Calu3 (cell line): Measurements from ENCODE around the gene DEXI. TPM values are rescaled to one million over a fixed set of nuclear protein-coding genes. Genes with fewer than 3 reads are reported as not detected.
"Not testable (repeated sequence)": the region's sequence is repeated elsewhere in the genome, so short reads cannot be mapped to it uniquely, and the experiment has no call there.

ENCODE experiments used
- BruUV-seq: library from RNA; stranded (reverse); fragments of 400-500 nt; replicated peaks from 2 replicates; lab custom pipeline; 2021; lab: Mats Ljungman, UMichigan
- CTCF ChIA-PET: fragments of 300-600 bp; sonication (Branson Sonifier 250); formaldehyde crosslinking; loops from one replicate; lab custom pipeline; 2022; ENCODE audit warnings: antibody characterized with exemption; lab: Charles Lee
- DNase-seq: peaks from one replicate; pipeline ENCODE4 v3.0.0; 2022
- H3K27ac Mint-ChIP-seq: one replicate; pipeline ENCODE4 v1.8.0; 2022; ENCODE audit warnings: mixed read lengths; ENCODE audit not compliant: unreplicated experiment
- H3K27me3 Mint-ChIP-seq: one replicate; pipeline ENCODE4 v1.8.0; 2022; ENCODE audit warnings: mixed read lengths; ENCODE audit not compliant: unreplicated experiment
- H3K36me3 Mint-ChIP-seq: one replicate; pipeline ENCODE4 v1.8.0; 2022; ENCODE audit warnings: mild to moderate bottlenecking, moderate library complexity, mixed read lengths; ENCODE audit not compliant: insufficient read depth, unreplicated experiment
- H3K4me1 Mint-ChIP-seq: one replicate; pipeline ENCODE4 v1.8.0; 2022; ENCODE audit warnings: mild to moderate bottlenecking, low read depth, mixed read lengths; ENCODE audit not compliant: unreplicated experiment
- H3K4me3 Mint-ChIP-seq: one replicate; pipeline ENCODE4 v1.8.0; 2022; ENCODE audit warnings: mild to moderate bottlenecking, low read depth, moderate library complexity, mixed read lengths; ENCODE audit not compliant: unreplicated experiment
- H3K9me3 Mint-ChIP-seq: one replicate; pipeline ENCODE4 v1.8.0; 2022; ENCODE audit warnings: low read depth, mixed read lengths; ENCODE audit not compliant: unreplicated experiment
- intact Hi-C: fragments of 100-400 bp; cut with micrococcal nuclease; formaldehyde crosslinking; loops from one replicate; pipeline ENCODE4 v1.10.0; 2022; ENCODE audit not compliant: unreplicated experiment
- total RNA-seq: library from RNA; stranded (reverse); gene quantifications from 2 replicates; pipeline ENCODE4 v1.2.3, GENCODE V29; 2022
- TF ChIP-seq, protein P1 (sequence below): fragments of 200-600 bp; IDR thresholded peaks from one replicate; pipeline ENCODE4 v1.8.0; 2022; ENCODE audit warnings: antibody characterized with exemption; ENCODE audit not compliant: unreplicated experiment

Gene DEXI
- total RNA-seq, 1 experiment from 2014 or later: 32.3 TPM

DNA sequence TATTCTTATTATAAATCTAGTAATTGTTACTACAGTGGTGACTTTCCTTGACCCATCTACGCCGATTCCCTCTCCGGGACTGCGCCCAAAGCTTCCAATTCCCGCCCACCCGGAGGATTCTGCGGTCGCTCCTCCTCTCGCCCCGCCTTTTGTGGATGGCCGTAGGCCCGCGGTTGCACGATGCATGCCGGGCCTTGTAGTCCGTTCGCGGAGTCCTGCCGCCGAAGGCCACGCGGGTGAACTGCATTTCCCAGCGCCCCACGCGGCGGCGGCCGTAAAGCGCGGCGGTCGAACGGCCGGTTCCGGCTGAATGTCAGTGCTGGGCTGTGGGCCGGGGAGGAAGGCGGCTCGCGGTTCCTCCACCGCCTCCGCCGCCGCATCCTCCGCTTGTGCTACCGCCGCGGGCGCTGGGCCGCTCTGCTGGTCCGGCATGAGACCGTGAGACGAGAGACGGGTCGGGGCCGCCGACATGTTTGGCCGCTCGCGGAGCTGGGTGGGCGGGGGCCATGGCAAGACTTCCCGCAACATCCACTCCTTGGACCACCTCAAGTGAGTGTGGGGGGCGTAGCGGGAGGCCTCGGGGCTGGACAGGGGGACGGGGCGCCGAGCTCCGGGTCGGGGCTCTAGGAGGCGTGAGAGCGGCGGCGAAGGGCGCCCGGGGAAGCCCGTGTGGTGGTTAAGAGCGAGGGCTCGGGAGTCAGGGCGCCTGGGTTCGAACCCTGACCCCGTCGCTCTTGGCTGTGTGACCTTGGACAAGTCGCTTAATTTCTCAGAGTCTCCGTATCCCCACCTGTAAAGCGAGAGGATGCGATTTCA is 2.2 kb upstream of the DEXI start, which contains the start of gene CLEC16A:
TSS of gene CLEC16A (plus strand) at position 316 of the 816 bp plus-strand sequence. CDS start at position 470, 154 bp downstream.
- DNase-seq: peak; percentile 99
- CTCF ChIA-PET: interaction anchor here (0.5 to 2.9 kb wide), 6 partner anchors 10 to 828 kb away, joined by 3 to 10 read pairs (median 4); no protein-coding TSS in a partner anchor
- Mint-ChIP-seq H3K36me3 (peaks cover 46% of the 10 kb centered on the region), H3K27ac (peak within 1 kb of the TSS; percentile 10), H3K9me3 (no peaks in the 10 kb centered on the region), H3K27me3 (no peaks in the 10 kb centered on the region), H3K4me1 (peaks cover 64% of the 10 kb centered on the region), H3K4me3 (peak within 1 kb of the TSS; percentile 96)
- TF ChIP-seq, protein P1, sequence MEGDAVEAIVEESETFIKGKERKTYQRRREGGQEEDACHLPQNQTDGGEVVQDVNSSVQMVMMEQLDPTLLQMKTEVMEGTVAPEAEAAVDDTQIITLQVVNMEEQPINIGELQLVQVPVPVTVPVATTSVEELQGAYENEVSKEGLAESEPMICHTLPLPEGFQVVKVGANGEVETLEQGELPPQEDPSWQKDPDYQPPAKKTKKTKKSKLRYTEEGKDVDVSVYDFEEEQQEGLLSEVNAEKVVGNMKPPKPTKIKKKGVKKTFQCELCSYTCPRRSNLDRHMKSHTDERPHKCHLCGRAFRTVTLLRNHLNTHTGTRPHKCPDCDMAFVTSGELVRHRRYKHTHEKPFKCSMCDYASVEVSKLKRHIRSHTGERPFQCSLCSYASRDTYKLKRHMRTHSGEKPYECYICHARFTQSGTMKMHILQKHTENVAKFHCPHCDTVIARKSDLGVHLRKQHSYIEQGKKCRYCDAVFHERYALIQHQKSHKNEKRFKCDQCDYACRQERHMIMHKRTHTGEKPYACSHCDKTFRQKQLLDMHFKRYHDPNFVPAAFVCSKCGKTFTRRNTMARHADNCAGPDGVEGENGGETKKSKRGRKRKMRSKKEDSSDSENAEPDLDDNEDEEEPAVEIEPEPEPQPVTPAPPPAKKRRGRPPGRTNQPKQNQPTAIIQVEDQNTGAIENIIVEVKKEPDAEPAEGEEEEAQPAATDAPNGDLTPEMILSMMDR: no peak
- intact Hi-C loops: no loop called here
- no TSS peak for BruUV-seq

DNA sequence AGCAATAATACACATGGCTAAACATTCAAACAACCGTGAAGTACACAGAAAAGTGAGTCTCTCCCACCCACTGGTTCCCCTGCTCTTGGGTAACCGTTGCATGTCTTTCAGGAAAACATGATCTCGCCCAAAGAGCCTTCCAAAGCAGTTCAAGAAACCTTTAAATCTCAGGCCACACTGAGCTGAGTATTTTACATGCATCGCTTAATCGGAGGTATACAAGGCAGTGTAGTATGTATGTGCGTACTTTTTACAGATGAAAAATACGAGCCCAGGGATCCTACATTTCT is 741 bp upstream of the DEXI start:
- peak overlapping the region; percentile 4 for H3K27ac Mint-ChIP-seq
- TF ChIP-seq, protein P1: no peak
- H3K9me3 Mint-ChIP-seq: no peaks in the 10 kb centered on the region
- peak overlapping the region; percentile 92 for H3K4me3 Mint-ChIP-seq
- CTCF ChIA-PET: no interaction called here
- H3K27me3 Mint-ChIP-seq: no peaks in the 10 kb centered on the region
- DNase-seq: no peak
- peaks cover 55% of the 10 kb centered on the region for H3K36me3 Mint-ChIP-seq
- intact Hi-C loops: no loop called here
- H3K4me1 Mint-ChIP-seq: peaks cover 67% of the 10 kb centered on the region
- BruUV-seq: no TSS peak

DNA sequence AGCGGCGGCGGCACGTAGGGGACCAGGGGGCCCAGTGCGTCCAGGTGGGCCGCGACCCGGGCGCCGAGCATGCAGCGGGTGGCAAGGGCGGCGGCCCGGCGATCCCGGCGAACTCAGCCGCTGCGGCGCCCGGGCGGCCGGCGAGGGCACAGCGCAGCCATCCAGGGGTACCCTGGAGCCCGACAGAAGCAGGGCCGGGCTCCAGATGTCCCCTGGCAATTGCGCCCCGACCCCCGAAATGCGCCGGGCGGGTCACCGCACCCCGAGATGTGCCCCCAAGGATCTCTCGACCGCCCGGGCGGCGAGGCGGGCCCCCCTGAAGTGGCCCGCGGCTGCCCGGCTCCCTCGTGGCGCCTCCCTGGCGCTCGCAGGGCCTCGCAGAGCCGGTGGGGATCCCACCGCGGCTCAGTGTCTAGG is 325 bp downstream of the DEXI start:
- peak; percentile 38 for DNase-seq
- intact Hi-C loops, H3K9me3 Mint-ChIP-seq, H3K27me3 Mint-ChIP-seq, H3K27ac Mint-ChIP-seq, BruUV-seq: not testable (repeated sequence)
- H3K4me1 Mint-ChIP-seq: peaks cover 60% of the 10 kb centered on the region
- H3K4me3 Mint-ChIP-seq: peak overlapping the region; percentile 92
- CTCF ChIA-PET: interaction anchor here (0.6 to 1.0 kb wide), 6 partner anchors 9 to 198 kb away, joined by 3 to 9 read pairs (median 4); partner anchors contain the start of gene NUBP1
- peaks cover 57% of the 10 kb centered on the region for H3K36me3 Mint-ChIP-seq

DNA sequence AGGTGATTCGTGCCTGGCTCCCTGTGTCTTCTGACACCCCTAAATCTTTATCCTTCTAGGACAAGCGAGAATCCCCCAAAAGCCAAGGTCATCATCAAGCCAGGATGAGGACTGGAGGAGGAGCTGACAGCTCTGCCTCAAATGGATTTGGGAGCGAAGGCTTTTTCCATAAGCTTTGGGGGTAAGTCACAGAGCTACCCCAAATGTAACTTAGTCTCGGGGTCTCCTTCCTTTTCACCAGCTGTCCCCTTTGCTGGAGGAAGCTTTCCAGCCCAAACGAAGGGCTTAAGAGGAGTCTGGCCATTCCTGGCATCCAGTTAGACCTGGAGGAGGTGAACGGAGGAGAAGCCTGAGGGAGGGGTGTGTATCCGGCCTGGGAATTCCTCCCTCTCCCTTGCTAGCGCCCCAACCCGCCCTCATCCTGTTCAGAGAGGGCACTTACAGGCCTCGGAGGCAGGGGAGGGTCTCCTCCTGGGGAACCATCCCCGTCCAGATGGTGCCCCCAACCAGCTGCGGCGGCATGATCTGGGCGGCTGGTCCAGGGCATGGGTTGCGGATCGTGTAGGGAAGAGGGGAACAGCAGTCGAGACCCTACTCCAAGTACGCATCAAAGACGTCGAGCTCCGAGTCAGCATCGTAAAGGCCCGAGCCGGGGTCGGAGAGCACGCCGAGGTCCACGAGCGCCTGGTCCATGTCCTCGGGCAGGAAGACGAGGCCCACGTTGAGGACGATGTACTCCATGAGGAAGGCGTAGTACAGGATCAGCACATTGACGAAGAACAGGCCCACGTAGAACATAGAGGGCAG is 938 bp downstream of the DEXI start:
- intact Hi-C loops: no loop called here
- Mint-ChIP-seq H3K4me3 (peak overlapping the region; percentile 92), H3K27ac (peak overlapping the region; percentile 56), H3K4me1 (peaks cover 54% of the 10 kb centered on the region), H3K27me3 (no peaks in the 10 kb centered on the region), H3K9me3 (no peaks in the 10 kb centered on the region), H3K36me3 (peaks cover 57% of the 10 kb centered on the region)
- TF ChIP-seq, protein P1: no peak
- BruUV-seq: no TSS peak
- no peak for DNase-seq
- CTCF ChIA-PET: interaction anchor here (0.8 to 1.2 kb wide), 2 partner anchors 8 to 426 kb away, joined by 3 to 4 read pairs; no protein-coding TSS in a partner anchor
